NCI-H2196 (cell line): ENCODE measurements around the gene KIT.

Source experiments
- DNase-seq: peaks from one replicate; lab custom pipeline; 2025; ENCODE audit not compliant: unreplicated experiment; lab: John Stamatoyannopoulos, UW

KIT gene

DNA sequence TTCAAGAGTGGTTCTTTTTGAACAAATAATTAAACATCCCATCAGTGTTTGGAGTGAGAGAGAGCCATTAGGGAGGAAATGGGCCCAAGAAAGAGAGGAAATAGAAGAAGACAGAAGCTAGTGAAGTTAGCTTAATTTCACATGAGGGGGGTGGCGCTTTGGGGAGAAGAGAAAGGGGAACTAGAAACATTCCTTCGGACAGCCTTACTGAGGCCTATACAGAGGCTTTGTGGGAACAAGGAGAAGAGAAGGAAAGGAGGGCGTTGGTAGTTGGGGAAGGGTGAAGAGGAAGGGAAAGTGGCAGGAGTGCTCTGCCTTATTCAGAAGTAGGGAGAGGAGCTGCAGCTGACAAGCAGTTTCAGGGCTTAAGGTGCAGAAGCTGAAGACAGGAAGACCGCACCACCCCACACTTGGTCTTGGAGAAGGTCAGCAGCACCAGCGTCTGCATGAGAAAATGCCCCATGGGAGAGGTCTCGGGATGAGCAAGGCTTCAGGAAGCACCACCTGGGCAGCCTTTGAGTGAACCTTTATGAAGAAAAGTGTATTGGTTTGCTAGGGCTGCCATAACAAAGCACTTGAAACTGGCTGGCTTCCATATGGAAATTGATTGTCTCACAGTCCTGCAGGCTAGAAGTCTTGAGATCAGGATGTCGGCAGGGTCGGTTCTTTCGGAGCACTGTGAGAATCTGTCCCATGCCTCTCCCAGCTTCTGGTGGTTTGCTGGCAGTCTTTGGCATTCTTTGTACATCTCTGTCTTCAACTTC is 85.1 kb downstream of the KIT start:
- DNase-seq, result no peak

DNA sequence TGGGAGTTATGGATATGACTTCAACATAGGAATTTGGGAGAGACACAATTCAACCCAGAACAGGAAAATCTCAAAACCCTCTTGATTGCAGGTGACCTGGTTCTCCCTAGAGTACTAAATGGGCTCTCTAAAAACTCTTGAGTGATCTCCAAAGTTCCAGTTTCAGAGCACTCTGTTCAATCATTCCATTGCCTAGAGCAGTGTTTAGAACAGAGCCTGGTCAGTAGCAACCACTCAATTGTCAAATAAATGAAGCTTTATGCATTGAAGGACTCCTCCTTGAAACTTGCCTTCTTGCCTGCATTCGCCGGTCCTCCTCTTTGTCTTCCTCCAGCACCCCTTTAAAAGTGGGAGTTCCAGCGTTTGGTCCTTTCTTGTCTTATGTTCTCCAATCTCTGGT is 85.8 kb downstream of the KIT start:
- DNase-seq, result no peak

DNA sequence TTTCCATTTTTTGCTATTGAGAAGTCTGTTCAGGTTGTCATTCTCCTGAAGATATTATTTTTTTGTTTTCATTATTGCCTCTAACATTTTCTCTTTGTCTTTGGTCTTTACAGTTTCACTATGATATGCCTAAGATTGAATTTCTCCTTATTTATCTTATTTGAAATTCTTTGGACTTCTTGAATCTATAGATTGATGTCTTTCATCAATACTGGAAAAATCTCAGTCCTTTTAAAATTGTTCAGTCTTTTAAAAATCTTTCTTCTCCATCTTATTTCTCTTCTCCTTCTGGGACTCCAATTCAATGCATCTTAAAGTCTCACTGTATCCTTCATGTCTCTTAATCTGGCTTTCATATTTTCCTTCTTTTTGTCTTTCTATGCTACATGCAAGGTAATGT is 86.7 kb downstream of the KIT start:
- DNase-seq, result no peak

DNA sequence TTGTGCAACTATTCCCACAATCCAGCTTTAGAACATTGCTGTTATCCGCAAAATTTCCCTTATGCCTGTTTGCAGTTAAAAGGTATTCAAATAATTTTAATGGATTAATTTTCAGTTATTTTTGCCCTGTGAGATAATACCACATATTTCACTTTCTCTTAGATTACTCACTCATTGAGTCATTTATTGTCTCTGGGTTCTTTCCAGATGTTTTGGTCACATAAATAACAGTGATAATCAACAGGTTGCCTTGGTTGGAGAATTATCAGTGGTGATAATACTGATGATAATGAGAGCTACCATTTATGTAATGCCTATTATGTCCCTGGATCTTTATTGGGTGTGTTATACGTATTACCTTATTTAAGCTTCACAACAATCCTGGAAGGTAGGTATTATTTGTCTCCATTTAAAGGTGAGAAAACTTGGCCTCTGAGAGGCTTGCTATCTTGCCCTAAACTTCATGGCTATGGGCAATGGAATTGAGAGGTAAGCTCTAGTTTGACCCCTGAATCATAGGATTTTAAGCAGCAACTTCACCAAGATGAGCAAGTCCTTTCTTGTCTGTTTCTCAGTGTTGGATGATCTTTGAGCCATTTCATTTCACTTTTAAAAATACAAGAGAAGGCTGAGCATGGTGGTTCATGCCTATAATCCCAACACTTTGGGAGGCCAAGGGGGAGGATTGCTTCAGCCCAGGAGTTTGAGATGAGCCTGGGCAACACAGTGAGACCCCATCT is 87.4 kb downstream of the KIT start:
- DNase-seq, result no peak

GRCh38 chr4:54746218-54746617 is 88.5 kb downstream of the KIT start:
- no peak for DNase-seq

GRCh38 chr4:54750341-54750740 is 92.6 kb downstream of the KIT start:
- no peak for DNase-seq

- no peak for DNase-seq
Measured at GRCh38 chr4:54754394-54754793, 96.6 kb downstream of the KIT start.

- DNase-seq, result no peak
Measured at GRCh38 chr4:54764476-54764875, 106.7 kb downstream of the KIT start.

- DNase-seq, result no peak
Measured at GRCh38 chr4:54767376-54767775, 109.6 kb downstream of the KIT start.

DNA sequence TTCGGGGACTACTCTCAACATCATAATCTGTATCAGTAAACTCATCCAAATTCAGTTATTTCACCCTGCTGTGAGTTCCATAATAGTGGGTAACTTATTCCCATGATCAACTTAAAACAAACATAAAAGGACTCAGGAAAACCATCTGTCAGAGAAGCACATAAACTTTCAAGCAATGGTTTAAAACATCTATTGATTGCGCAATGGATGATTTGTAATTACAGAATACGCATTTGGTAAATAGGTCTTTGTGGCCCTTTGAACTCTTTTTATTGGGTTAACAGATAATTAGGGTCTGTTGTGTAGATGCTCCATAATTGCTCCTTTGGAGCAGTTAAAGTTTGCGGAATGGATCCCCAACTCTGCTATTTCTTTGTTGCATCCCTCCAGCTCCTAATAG is 115.3 kb downstream of the KIT start:
- no peak for DNase-seq

DNA sequence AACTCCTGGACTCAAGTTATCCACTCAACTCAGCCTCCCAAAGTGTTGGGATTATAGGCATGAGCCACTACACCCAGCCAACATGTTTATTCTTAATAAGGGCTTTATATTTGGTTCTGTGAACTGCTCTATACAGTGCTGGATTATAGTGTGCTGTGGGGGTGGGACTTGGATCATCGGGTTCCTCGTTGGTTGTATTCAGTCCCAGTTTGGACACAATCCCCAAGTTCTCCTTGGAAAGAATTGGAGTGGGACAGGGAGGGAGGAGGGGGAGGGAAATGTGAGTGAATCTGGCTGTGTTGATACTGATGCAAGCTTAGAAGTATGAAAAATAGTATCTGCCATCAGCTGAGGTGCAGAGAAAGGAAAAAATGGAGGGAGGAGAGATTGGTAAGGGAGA is 121.3 kb downstream of the KIT start:
- no peak for DNase-seq

DNA sequence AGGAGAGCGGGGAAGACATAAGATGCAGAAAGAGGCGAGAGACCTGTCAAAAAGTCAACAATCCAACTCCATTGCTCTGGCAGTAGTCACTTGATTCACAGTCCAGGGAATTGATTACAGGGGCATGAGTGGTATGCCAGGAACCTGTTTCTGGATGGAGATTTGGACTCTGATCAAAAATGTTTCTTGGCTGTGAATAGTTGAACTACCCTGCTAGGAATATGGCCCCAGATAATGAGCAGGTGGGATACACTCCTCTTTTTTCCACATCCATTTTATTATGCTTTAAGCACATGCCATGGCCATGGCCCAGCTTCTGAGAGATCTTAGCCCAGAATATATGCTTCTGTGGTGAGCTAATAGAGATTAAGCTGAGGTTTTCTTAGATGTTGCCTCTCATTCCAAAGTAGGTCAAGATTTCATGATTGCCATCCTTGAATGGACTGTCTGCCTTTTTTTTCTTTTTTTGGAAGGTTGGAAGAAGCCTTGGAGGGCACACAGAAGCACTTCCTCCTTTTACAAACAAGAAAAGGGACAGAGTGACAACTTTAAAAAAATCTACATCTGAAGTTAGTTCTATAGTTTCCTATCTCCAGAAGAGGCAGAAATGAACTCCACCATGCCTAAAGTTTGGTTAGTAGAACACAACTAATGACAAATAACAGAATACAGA is 121.9 kb downstream of the KIT start:
- DNase-seq, result no peak

DNA sequence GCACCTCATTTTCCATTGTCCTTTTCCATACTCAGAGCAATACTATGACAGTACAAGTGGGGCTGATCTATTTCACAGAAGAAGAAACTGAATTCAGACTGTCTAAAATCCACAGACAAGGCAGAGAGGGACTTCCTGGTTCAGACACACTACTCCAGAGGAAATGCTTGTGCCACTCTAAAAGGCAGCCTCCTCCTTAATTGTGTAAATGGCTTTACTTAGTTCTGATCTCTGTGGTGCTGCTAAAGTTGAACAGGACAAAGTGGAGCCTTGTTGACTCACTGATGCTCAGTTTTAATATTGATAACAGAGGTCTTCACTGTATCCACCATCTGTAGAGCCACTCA is 122.4 kb downstream of the KIT start:
- no peak for DNase-seq

GRCh38 chr4:54781756-54782155 is 124.0 kb downstream of the KIT start:
- no peak for DNase-seq

- DNase-seq, result no peak
Measured at GRCh38 chr4:54783402-54784110, 125.8 kb downstream of the KIT start.

DNA sequence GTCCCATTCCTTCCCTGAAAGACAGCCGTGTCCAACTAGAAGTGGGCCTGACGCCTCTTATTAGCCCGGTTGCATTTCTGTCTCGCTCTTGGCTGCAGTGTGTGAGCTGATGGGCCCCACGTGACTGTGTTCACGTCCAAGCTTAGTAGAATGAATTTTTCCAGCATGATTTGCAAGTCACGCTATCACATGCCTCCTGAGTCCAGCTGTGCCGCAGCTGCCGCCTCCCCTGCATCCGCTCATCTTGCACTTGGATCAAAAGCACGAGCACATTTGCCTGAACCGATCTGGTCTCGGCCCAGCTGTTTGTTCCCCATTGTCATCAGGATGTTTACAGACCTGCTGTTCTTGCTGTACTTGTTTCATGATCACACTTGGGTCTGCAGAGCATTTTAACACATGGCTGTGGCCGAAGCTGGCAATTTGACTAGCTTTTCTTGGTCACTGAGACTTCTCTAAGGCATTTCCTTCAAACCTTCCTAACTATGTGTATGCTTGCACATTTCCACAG is 126.5 kb downstream of the KIT start:
- DNase-seq, result no peak
